ENCODE data around the gene KCNJ14.

The KCNJ14 gene

GRCh38 chr19:48499316-48500090 lies 44.1 kb downstream of the KCNJ14 start:
- ChIA-PET POLR2A (no interaction called here), CTCF (no interaction called here)
- TF ChIP-seq SUZ12 (IDR thresholded peaks at IDR 0.05) (no peak), FOXM1 (IDR thresholded peaks at IDR 0.05; ENCODE audit: borderline replicate concordance) (no peak), LEF1 (IDR thresholded peaks at IDR 0.05; ENCODE audit: borderline replicate concordance) (no peak), FOXA1 (IDR thresholded peaks at IDR 0.05) (no peak), CTBP1 (IDR thresholded peaks at IDR 0.05; ENCODE audit: borderline replicate concordance) (no peak), NFRKB (IDR thresholded peaks at IDR 0.05) (no peak), ARNT (IDR thresholded peaks at IDR 0.05) (no peak), SP1 (IDR thresholded peaks at IDR 0.05) (no peak), FOXK2 (IDR thresholded peaks at IDR 0.05) (no peak), BHLHE40 (IDR thresholded peaks at IDR 0.05; ENCODE audit: borderline replicate concordance) (no peak), ZNF384 (IDR thresholded peaks at IDR 0.05) (no peak), ELF4 (IDR thresholded peaks at IDR 0.05) (no peak), HDGF (IDR thresholded peaks at IDR 0.05; ENCODE audit: borderline replicate concordance) (no peak), TARDBP (IDR thresholded peaks at IDR 0.05) (no peak)
- TF ChIP-seq, protein P1, sequence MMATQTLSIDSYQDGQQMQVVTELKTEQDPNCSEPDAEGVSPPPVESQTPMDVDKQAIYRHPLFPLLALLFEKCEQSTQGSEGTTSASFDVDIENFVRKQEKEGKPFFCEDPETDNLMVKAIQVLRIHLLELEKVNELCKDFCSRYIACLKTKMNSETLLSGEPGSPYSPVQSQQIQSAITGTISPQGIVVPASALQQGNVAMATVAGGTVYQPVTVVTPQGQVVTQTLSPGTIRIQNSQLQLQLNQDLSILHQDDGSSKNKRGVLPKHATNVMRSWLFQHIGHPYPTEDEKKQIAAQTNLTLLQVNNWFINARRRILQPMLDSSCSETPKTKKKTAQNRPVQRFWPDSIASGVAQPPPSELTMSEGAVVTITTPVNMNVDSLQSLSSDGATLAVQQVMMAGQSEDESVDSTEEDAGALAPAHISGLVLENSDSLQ (IDR thresholded peaks at IDR 0.05), result no peak
- DNase-seq (ENCODE audit: extremely low spot score), result no peak

GRCh38 chr19:48500830-48501493 lies 45.6 kb downstream of the KCNJ14 start:
- ChIA-PET CTCF (interaction anchor here (1.4 kb wide), 1 partner anchor 11 kb away, joined by 4 read pairs; no protein-coding TSS in a partner anchor), POLR2A (interaction anchor here (1.1 kb wide), 1 partner anchor 13 kb away, joined by 4 read pairs; no protein-coding TSS in a partner anchor)
- TF ChIP-seq LEF1 (IDR thresholded peaks at IDR 0.05; ENCODE audit: borderline replicate concordance), result no peak
- no peak for TF ChIP-seq ARNT (IDR thresholded peaks at IDR 0.05)
- no peak for TF ChIP-seq FOXK2 (IDR thresholded peaks at IDR 0.05)
- TF ChIP-seq ELF4 (IDR thresholded peaks at IDR 0.05), result no peak
- no peak for TF ChIP-seq FOXM1 (IDR thresholded peaks at IDR 0.05; ENCODE audit: borderline replicate concordance)
- TF ChIP-seq SP1 (IDR thresholded peaks at IDR 0.05), result no peak
- TF ChIP-seq NFRKB (IDR thresholded peaks at IDR 0.05), result no peak
- TF ChIP-seq L3MBTL2 (conservative IDR thresholded peaks at IDR 0.05), result no peak
- TF ChIP-seq FOXA1 (IDR thresholded peaks at IDR 0.05), result no peak
- no peak for TF ChIP-seq HDGF (IDR thresholded peaks at IDR 0.05; ENCODE audit: borderline replicate concordance)
- TF ChIP-seq, protein P1 (IDR thresholded peaks at IDR 0.05), result no peak
- no peak for TF ChIP-seq SUZ12 (IDR thresholded peaks at IDR 0.05)
- no peak for TF ChIP-seq ZNF384 (IDR thresholded peaks at IDR 0.05)
- DNase-seq (ENCODE audit: extremely low spot score), result no peak

DNA sequence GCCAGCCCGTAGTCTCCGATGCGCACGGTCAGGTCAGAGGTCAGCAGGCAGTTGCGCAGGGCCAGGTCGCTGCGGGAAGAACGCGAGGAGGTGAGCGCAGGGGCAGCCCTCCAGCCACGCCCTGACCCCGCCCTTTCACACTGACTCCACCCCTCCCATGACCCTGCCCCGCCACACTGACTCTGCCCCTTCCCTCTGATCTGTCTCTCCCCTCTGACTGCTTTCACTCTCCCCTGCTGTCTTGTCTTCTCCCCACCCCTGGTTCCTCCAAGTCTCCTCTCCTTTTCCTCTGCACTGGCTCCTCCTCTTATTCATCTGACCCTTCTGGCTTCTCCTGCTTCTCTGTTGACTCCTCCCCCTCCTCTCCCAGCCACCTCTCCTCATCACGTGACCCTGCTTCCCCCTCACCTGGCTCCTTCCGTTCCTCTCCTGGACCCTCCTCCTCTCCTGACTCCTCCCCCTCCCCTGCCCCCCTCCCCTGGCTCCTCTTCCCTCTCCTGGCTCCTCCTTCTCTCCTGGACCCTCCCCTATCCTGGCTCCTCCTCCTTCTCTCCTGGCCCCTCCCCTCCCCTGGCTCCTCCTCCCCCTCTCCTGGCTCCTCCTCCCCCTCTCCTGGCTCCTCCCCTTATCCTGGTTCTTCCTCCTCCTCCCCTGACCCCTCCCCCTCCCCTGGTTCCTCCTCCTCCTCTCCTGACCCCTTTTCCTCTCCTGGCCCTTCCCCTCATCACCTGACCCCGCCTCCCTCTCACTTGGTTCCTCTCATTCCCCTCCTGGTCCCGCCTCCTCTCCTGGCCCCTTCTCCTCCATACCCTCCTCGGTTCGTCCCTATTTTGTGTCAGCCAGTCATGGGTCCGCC lies 46.3 kb downstream of the KCNJ14 start:
- DNase-seq (ENCODE audit: extremely low spot score), result peak; percentile 88
- ChIA-PET CTCF (interaction anchor here (0.6 to 1.4 kb wide), 3 partner anchors 12 to 119 kb away, joined by 3 to 9 read pairs (median 4); no protein-coding TSS in a partner anchor), POLR2A (interaction anchor here (1.0 to 1.5 kb wide), 6 partner anchors 8 to 139 kb away, joined by 3 to 6 read pairs (median 5); partner anchors contain the start of genes RPL18 and SPHK2)
- no peak for TF ChIP-seq ELF4 (IDR thresholded peaks at IDR 0.05)
- TF ChIP-seq SP1 (IDR thresholded peaks at IDR 0.05), result peak; percentile 63; the same call in 1 of the 2 replicates

GRCh38 chr19:48502350-48503018 lies 47.1 kb downstream of the KCNJ14 start:
- CTCF ChIA-PET, result interaction anchor here (0.6 to 1.1 kb wide), 2 partner anchors 81 to 119 kb away, joined by 3 to 9 read pairs; no protein-coding TSS in a partner anchor
- no peak for DNase-seq (ENCODE audit: extremely low spot score)
- TF ChIP-seq L3MBTL2 (conservative IDR thresholded peaks at IDR 0.05) (no peak), SP1 (IDR thresholded peaks at IDR 0.05) (no peak), FOXA1 (IDR thresholded peaks at IDR 0.05) (no peak), CTBP1 (IDR thresholded peaks at IDR 0.05; ENCODE audit: borderline replicate concordance) (no peak), LEF1 (IDR thresholded peaks at IDR 0.05; ENCODE audit: borderline replicate concordance) (no peak), HDGF (IDR thresholded peaks at IDR 0.05; ENCODE audit: borderline replicate concordance) (no peak), FOXM1 (IDR thresholded peaks at IDR 0.05; ENCODE audit: borderline replicate concordance) (no peak), ELF4 (IDR thresholded peaks at IDR 0.05) (no peak), ZNF384 (IDR thresholded peaks at IDR 0.05) (no peak)
- POLR2A ChIA-PET, result interaction anchor here (1.0 to 1.5 kb wide), 6 partner anchors 9 to 140 kb away, joined by 3 to 6 read pairs (median 5); partner anchors contain the start of genes RPL18 and SPHK2

DNA sequence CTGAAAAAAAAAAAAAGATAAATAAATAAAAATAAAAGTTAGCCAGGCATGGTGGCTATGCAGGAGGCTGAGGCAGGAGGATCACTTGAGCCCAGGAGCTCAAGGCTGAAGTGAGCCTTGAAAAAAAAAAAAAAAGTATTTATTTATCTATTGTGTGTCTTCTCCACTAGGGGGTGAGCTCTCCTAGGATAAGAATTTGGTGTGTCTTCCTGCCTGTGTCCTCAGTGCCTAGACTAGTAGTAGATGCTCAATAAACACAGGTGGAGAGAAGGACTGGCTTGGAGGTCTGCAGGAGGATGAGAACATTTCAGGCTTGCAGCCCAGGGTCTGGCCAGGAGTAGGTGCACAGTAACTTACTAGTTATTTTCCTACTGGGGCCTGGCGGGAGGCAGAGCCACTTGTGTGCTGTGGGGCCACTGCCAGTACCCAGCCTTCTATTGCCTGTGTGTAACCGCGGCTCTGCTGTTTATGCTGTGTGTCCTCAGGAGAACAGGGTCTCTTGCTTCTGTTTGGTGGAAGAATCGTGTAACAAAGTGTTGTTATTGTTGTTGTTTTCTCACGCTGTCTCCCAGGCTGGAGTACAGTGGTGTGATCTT lies 50.9 kb downstream of the KCNJ14 start:
- ChIA-PET CTCF (interaction anchor here (0.6 to 4.1 kb wide), 11 partner anchors 10 to 1261 kb away, joined by 3 to 52 read pairs (median 4); no protein-coding TSS in a partner anchor), POLR2A (interaction anchor here (0.7 to 1.9 kb wide), 5 partner anchors 13 to 106 kb away, joined by 3 to 7 read pairs (median 3); no protein-coding TSS in a partner anchor)
- TF ChIP-seq ZNF384 (IDR thresholded peaks at IDR 0.05), result peak; percentile 98
- no peak for TF ChIP-seq NFRKB (IDR thresholded peaks at IDR 0.05)
- no peak for DNase-seq (ENCODE audit: extremely low spot score)

Measured in HEK293T (cell line).